ENCODE results near the gene ETFA. TPM values are rescaled to one million over a fixed set of nuclear protein-coding genes. Genes with fewer than 3 reads are reported as not detected.

The ETFA gene
- total RNA-seq, 1 experiment from 2014 or later, result 164 TPM

DNA sequence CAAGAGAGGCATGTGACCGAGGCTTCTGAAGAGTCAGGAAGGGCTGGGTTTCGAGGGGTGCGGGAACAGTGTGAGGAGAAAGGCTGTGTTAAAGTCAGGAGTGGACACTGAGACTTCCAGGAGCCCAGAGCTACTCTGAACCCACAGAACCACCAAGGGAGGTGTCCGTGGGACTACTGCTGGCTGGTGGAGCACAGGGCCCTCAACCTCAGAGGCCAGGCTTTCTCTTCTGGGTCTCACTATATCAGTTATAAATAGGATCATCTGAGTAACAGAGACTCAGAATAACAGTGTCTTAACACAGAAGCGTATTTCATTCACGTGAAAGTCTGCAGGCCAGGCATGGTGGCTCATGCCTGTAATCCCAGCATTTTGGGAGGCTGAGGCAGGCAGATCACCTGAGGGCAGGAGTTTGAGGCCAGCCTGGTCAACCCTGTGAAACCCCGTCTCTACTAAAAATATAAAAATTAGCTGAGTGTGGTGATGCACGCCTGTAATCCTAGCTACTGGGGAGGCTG lies 137.9 kb downstream of the ETFA start:
- peaks cover 6% of the 10 kb centered on the region for H3K36me3 Mint-ChIP-seq (ENCODE audit: insufficient read depth, unreplicated experiment)
- no peaks in the 10 kb centered on the region for H3K27me3 Mint-ChIP-seq (ENCODE audit: insufficient read depth, unreplicated experiment)
- intact Hi-C loops (cut with micrococcal nuclease), result no loop called here
- H3K4me3 Mint-ChIP-seq (ENCODE audit: unreplicated experiment), result no peak overlapping the region
- ChIA-PET POLR2A (interaction anchor here (0.7 kb wide), 1 partner anchor 9 kb away, joined by 3 read pairs; no protein-coding TSS in a partner anchor), CTCF (interaction anchor here (0.6 to 1.4 kb wide), 2 partner anchors 13 to 26 kb away, joined by 4 read pairs; no protein-coding TSS in a partner anchor)
- peaks cover 27% of the 10 kb centered on the region for H3K4me1 Mint-ChIP-seq (ENCODE audit: insufficient read depth, unreplicated experiment)
- TF ChIP-seq, protein P1, sequence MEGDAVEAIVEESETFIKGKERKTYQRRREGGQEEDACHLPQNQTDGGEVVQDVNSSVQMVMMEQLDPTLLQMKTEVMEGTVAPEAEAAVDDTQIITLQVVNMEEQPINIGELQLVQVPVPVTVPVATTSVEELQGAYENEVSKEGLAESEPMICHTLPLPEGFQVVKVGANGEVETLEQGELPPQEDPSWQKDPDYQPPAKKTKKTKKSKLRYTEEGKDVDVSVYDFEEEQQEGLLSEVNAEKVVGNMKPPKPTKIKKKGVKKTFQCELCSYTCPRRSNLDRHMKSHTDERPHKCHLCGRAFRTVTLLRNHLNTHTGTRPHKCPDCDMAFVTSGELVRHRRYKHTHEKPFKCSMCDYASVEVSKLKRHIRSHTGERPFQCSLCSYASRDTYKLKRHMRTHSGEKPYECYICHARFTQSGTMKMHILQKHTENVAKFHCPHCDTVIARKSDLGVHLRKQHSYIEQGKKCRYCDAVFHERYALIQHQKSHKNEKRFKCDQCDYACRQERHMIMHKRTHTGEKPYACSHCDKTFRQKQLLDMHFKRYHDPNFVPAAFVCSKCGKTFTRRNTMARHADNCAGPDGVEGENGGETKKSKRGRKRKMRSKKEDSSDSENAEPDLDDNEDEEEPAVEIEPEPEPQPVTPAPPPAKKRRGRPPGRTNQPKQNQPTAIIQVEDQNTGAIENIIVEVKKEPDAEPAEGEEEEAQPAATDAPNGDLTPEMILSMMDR (IDR thresholded peaks at IDR 0.05; ENCODE audit: unreplicated experiment), result no peak
- peak overlapping the region; percentile 81 for H3K27ac Mint-ChIP-seq (ENCODE audit: low read depth, unreplicated experiment)
- no peak for DNase-seq (ENCODE audit: unreplicated experiment)
- no TSS peak for BruUV-seq (replicated peaks)
- H3K9me3 Mint-ChIP-seq (ENCODE audit: unreplicated experiment), result peaks cover 7% of the 10 kb centered on the region

DNA sequence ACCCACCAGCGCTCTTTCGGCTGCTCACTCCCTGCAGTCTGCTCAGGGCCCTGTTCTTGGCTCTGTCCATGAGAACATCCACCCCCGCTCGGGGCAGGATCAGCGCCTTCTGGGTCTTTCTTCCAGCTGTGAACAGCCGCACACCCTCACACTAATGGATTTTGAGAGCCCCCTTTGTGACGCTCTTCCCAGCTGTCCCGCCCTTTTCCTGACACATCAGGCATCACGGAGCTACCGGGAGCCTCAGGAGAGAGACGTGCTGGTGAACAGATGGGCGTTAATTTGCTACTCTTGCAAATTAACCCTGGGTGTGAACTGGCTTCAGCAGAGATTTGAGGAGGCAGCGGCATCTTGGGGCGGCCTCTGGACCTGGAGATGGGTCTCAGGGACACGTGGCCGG lies 138.5 kb downstream of the ETFA start:
- DNase-seq (ENCODE audit: unreplicated experiment), result no peak
- Mint-ChIP-seq H3K27me3 (ENCODE audit: insufficient read depth, unreplicated experiment) (no peaks in the 10 kb centered on the region), H3K36me3 (ENCODE audit: insufficient read depth, unreplicated experiment) (peaks cover 3% of the 10 kb centered on the region), H3K27ac (ENCODE audit: low read depth, unreplicated experiment) (peak overlapping the region; percentile 81), H3K4me1 (ENCODE audit: insufficient read depth, unreplicated experiment) (peaks cover 21% of the 10 kb centered on the region), H3K9me3 (ENCODE audit: unreplicated experiment) (peaks cover 7% of the 10 kb centered on the region), H3K4me3 (ENCODE audit: unreplicated experiment) (no peak overlapping the region)
- POLR2A ChIA-PET, result interaction anchor here (0.7 kb wide), 1 partner anchor 9 kb away, joined by 3 read pairs; no protein-coding TSS in a partner anchor
- CTCF ChIA-PET, result interaction anchor here (0.6 to 1.4 kb wide), 3 partner anchors 14 to 123 kb away, joined by 4 read pairs; no protein-coding TSS in a partner anchor
- TF ChIP-seq, protein P1 (IDR thresholded peaks at IDR 0.05; ENCODE audit: unreplicated experiment), result no peak
- BruUV-seq (replicated peaks), result no TSS peak
- intact Hi-C loops (cut with micrococcal nuclease), result no loop called here

DNA sequence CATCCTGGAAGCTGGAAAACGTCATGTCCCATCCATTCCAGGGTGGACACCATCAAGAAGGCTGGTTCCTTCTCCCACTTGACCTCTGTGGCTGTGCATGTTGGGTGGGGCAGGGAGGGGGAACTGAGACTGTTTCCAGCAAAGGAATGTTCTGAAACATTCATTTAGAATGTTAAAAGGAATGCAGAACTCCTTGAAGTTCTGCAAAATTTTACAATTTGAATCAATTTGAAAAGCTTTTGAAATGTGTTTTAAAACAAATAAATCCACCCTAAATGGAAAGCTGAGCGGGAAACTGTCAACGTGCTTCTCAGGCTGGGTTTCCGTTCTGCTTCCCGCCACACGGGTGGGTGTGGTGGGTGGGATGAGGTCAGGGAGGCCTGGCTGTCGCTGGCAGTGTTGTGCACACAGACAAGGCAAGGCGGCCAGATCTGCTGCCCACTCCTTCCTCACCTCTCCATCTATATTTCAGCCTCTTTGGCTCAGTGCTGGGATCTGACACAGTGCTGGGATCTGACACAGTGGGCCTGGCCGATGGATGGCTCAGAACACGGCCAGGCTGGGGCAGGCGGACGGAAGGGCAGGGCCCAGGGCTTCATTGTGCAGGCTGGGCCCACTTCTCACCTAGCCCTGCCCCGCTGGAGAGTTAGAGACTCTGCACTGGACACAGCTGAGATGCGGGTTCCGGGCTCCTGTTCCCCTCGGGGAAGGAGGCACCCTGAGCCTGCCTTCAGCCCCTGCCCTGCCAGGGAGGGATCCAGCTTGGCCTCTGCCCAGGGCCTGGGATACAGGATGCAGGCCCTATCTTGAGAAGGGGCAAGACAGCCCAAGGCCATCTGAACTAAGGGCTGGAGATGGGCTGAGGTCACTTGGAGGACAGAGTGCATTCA lies 141.1 kb downstream of the ETFA start:
- no peak overlapping the region for H3K27ac Mint-ChIP-seq (ENCODE audit: low read depth, unreplicated experiment)

More for the DNA sequence above, 141.1 kb downstream of the ETFA start:
- BruUV-seq (replicated peaks), result no TSS peak
- DNase-seq (ENCODE audit: unreplicated experiment), result no peak
- TF ChIP-seq, protein P1 (IDR thresholded peaks at IDR 0.05; ENCODE audit: unreplicated experiment), result no peak
- intact Hi-C loops (cut with micrococcal nuclease), result no loop called here
- Mint-ChIP-seq H3K4me3 (ENCODE audit: unreplicated experiment) (no peak overlapping the region), H3K36me3 (ENCODE audit: insufficient read depth, unreplicated experiment) (no peaks in the 10 kb centered on the region), H3K9me3 (ENCODE audit: unreplicated experiment) (peaks cover 7% of the 10 kb centered on the region), H3K4me1 (ENCODE audit: insufficient read depth, unreplicated experiment) (peaks cover 10% of the 10 kb centered on the region), H3K27me3 (ENCODE audit: insufficient read depth, unreplicated experiment) (no peaks in the 10 kb centered on the region)
- ChIA-PET POLR2A (interaction anchor here (1.9 kb wide), 1 partner anchor 7 kb away, joined by 9 read pairs; no protein-coding TSS in a partner anchor), CTCF (interaction anchor here (0.9 to 1.4 kb wide), 2 partner anchors 9 to 20 kb away, joined by 4 to 6 read pairs; no protein-coding TSS in a partner anchor)

Measured in MCF 10A (cell line).